GM23338 (cell line): ENCODE data around the gene UBR2. TPM values are rescaled to one million over a fixed set of nuclear protein-coding genes. Genes with fewer than 3 reads are reported as not detected.

Source experiments
- ATAC-seq: fragments of 200-7000 bp; cut with Tn5 transposase; 3 replicates; pipeline ENCODE4 v1.9.1; 2020
- DNase-seq: peaks from one replicate; pipeline ENCODE4 v3.0.0-alpha.2; 2015; ENCODE audit warnings: low spot score
- H2AFZ ChIP-seq: fragments of 200-600 bp; sonication (generic); 2 replicates; pipeline ENCODE4 v1.8.0; 2016; ENCODE audit warnings: antibody characterized with exemption, mild to moderate bottlenecking, moderate library complexity
- H3F3A ChIP-seq: fragments of 200-600 bp; sonication (generic); replicated peaks from 2 replicates; pipeline ENCODE4 v1.8.0; 2017; ENCODE audit warnings: antibody characterized with exemption, mixed run types, low read depth
- H3K27ac ChIP-seq: fragments of 200-600 bp; sonication (generic); 2 replicates; pipeline ENCODE4 v1.6.1; 2016; ENCODE audit warnings: low read depth
- H3K27me3 ChIP-seq: fragments of 200-600 bp; sonication (generic); 2 replicates; pipeline ENCODE4 v1.8.0; 2016; ENCODE audit warnings: mild to moderate bottlenecking, mixed run types, moderate library complexity; ENCODE audit not compliant: insufficient read depth
- H3K36me3 ChIP-seq: fragments of 200-600 bp; sonication (generic); 2 replicates; pipeline ENCODE4 v1.8.0; 2016; ENCODE audit warnings: mild to moderate bottlenecking; ENCODE audit not compliant: insufficient read depth
- H3K4me1 ChIP-seq: fragments of 200-600 bp; sonication (generic); 2 replicates; pipeline ENCODE4 v1.8.0; 2016; ENCODE audit warnings: mild to moderate bottlenecking, moderate library complexity; ENCODE audit not compliant: insufficient read depth
- H3K4me2 ChIP-seq: fragments of 200-600 bp; sonication (generic); 2 replicates; pipeline ENCODE4 v1.7.1; 2017; ENCODE audit warnings: mixed run types
- H3K4me3 ChIP-seq: fragments of 200-600 bp; sonication (generic); 2 replicates; pipeline ENCODE4 v1.6.1; 2016; ENCODE audit warnings: mixed run types
- H3K79me2 ChIP-seq: fragments of 200-600 bp; sonication (generic); replicated peaks from 2 replicates; pipeline ENCODE4 v1.8.0; 2017; ENCODE audit warnings: mild to moderate bottlenecking; ENCODE audit not compliant: insufficient read depth
- H3K9me2 ChIP-seq: fragments of 200-600 bp; sonication (generic); 2 replicates; pipeline ENCODE4 v1.8.0; 2017; ENCODE audit not compliant: insufficient read depth
- H4K20me1 ChIP-seq: fragments of 200-600 bp; sonication (generic); replicated peaks from 2 replicates; pipeline ENCODE4 v1.8.0; 2017; ENCODE audit warnings: mild to moderate bottlenecking; ENCODE audit not compliant: insufficient read depth
- H3K27ac Mint-ChIP-seq: 2 replicates; pipeline ENCODE4 v1.8.0; 2020; ENCODE audit warnings: inconsistent platforms, mild to moderate bottlenecking, moderate library complexity, mixed read lengths
- H3K27me3 Mint-ChIP-seq: 3 replicates; pipeline ENCODE4 v1.8.0; 2022; ENCODE audit warnings: low read depth, mild to moderate bottlenecking, moderate library complexity, mixed read lengths, inconsistent platforms; ENCODE audit not compliant: insufficient read depth, poor library complexity
- H3K36me3 Mint-ChIP-seq: 3 replicates; pipeline ENCODE4 v1.8.0; 2021; ENCODE audit warnings: low read depth, mild to moderate bottlenecking, inconsistent platforms, moderate library complexity, mixed read lengths
- H3K4me1 Mint-ChIP-seq: 3 replicates; pipeline ENCODE4 v1.8.0; 2020; ENCODE audit warnings: mild to moderate bottlenecking, inconsistent platforms, mixed read lengths
- H3K4me3 Mint-ChIP-seq: 3 replicates; pipeline ENCODE4 v1.8.0; 2021; ENCODE audit warnings: moderate library complexity, mild to moderate bottlenecking, inconsistent platforms, mixed read lengths
- H3K9me3 Mint-ChIP-seq: 3 replicates; pipeline ENCODE4 v1.8.0; 2020; ENCODE audit warnings: moderate library complexity, mild to moderate bottlenecking, inconsistent platforms, mixed read lengths
- CREB1 ChIP-seq: fragments of 250-450 bp; sonication (Bioruptor Pico); IDR thresholded peaks from 2 replicates; pipeline ENCODE4 v1.5.0; 2020; ENCODE audit warnings: low read depth, mild to moderate bottlenecking, moderate library complexity
- ETS1 ChIP-seq: IDR thresholded peaks from 2 replicates; pipeline ENCODE4 v1.6.1; 2016; ENCODE audit warnings: antibody characterized with exemption
- EZH2 ChIP-seq: fragments of 200-600 bp; sonication (generic); IDR thresholded peaks from one replicate; pipeline ENCODE4 v1.8.0; 2017; ENCODE audit warnings: antibody characterized with exemption, mild to moderate bottlenecking, low read depth; ENCODE audit not compliant: unreplicated experiment
- EZH2phosphoT487 ChIP-seq: fragments of 200-600 bp; sonication (generic); IDR thresholded peaks from one replicate; pipeline ENCODE4 v1.8.1; 2018; ENCODE audit warnings: antibody characterized with exemption; ENCODE audit not compliant: unreplicated experiment
- JUNB ChIP-seq: IDR thresholded peaks from one replicate; pipeline ENCODE4 v1.6.1; 2016; ENCODE audit warnings: antibody characterized with exemption; ENCODE audit not compliant: unreplicated experiment
- NANOG ChIP-seq: IDR thresholded peaks from 2 replicates; pipeline ENCODE4 v1.6.1; 2016; ENCODE audit warnings: antibody characterized with exemption, borderline replicate concordance
- POLR2AphosphoS5 ChIP-seq: IDR thresholded peaks from 2 replicates; pipeline ENCODE4 v1.6.1; 2016; ENCODE audit warnings: antibody characterized with exemption, low read depth
- STAT1 ChIP-seq: IDR thresholded peaks from one replicate; pipeline ENCODE4 v1.6.1; 2016; ENCODE audit warnings: antibody characterized with exemption; ENCODE audit not compliant: unreplicated experiment
- ZNF114 ChIP-seq: fragments of 250-450 bp; sonication (Bioruptor Pico); IDR thresholded peaks from 2 replicates; pipeline ENCODE4 v1.5.0; 2020; ENCODE audit warnings: mild to moderate bottlenecking, moderate library complexity
- ZNF331 ChIP-seq: fragments of 250-450 bp; sonication (Bioruptor Pico); IDR thresholded peaks from 2 replicates; pipeline ENCODE4 v1.5.0; 2020; ENCODE audit warnings: low read depth, mild to moderate bottlenecking, moderate library complexity
- polyA plus RNA-seq: library from polyadenylated mRNA; unstranded; fragments of >200 nt; fragmentation: Nextera tagmentation; extraction: Ambion mirVana; gene quantifications from 2 replicates; pipeline ENCODE4 v1.2.1, GENCODE V29; 2016
- total RNA-seq: library from RNA; depleted of rRNA; stranded (reverse); fragments of >200 nt; shearing (Covaris generic); gene quantifications from 2 replicates; pipeline ENCODE4 v1.2.3, GENCODE V29; 2014
- TF ChIP-seq, protein P1 (sequence below): IDR thresholded peaks from one replicate; pipeline ENCODE4 v1.6.1; 2018; ENCODE audit warnings: antibody characterized with exemption; ENCODE audit not compliant: unreplicated experiment

The UBR2 gene
- total and polyA plus RNA-seq, 2 experiments from 2014 or later: 6.7 to 21.2 TPM

DNA sequence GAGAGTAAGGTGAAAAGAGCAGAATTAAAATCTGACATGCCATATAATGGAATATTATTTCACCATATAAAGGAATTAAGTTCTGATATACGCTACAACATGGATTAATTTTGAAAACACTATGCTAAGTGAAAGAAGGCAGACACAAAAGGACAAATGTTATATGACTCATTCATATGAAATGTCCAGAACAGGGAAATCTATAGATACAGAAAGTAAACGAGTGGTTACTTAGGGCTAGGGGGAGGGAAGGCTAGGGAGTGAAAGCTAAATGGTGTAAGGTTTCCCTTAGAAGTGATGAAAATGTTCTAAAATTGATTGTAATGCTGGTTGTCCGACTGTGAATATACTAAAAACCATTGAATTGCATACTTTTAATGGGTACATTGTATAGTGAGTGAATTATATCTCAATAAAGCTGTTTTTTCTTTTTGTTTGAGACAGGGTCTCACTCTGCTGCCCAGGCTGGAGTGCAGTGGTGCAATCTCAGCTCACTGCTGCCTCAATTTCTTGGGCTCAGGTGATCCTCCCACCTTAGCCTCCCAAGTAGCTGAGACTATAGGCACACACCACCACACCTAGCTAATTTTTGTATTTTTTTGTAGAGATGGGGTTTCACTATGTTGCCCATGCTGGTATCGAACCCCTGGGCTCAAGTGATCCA lies 150.4 kb downstream of the UBR2 start:
- Mint-ChIP-seq H3K9me3 (peaks cover 12% of the 10 kb centered on the region), H3K27ac (no peak overlapping the region), H3K4me1 (peaks cover 5% of the 10 kb centered on the region; the same call in 2 of the 3 replicates), H3K27me3 (no peaks in the 10 kb centered on the region), H3K4me3 (no peak overlapping the region), H3K36me3 (peaks cover 3% of the 10 kb centered on the region; the same call in 1 of the 3 replicates)
- Histone ChIP-seq H3K9me2 (no peaks in the 10 kb centered on the region), H3F3A (no peaks in the 10 kb centered on the region), H3K4me1 (no peaks in the 10 kb centered on the region; the same call in 1 of the 2 replicates), H3K4me3 (no peak overlapping the region), H3K27me3 (no peaks in the 10 kb centered on the region), H3K4me2 (no peak overlapping the region), H3K36me3 (no peaks in the 10 kb centered on the region), H3K79me2 (no peaks in the 10 kb centered on the region), H2AFZ (no peak overlapping the region), H3K27ac (no peak overlapping the region), H4K20me1 (no peaks in the 10 kb centered on the region)
- DNase-seq (no peak), ATAC-seq (no peak)
- TF ChIP-seq EZH2phosphoT487 (no peak), CREB1 (CRISPR knock-in tag) (no peak), ZNF114 (no peak), STAT1 (no peak)

GRCh38 chr6:42715871-42716270 lies 152.0 kb downstream of the UBR2 start:
- no peaks in the 10 kb centered on the region; the same call in 1 of the 2 replicates for H3F3A ChIP-seq
- H4K20me1 ChIP-seq: no peaks in the 10 kb centered on the region
- Mint-ChIP-seq H3K9me3 (peaks cover 12% of the 10 kb centered on the region), H3K27me3 (peaks cover 6% of the 10 kb centered on the region), H3K27ac (no peak overlapping the region), H3K4me3 (no peak overlapping the region), H3K36me3 (peaks cover 3% of the 10 kb centered on the region; the same call in 1 of the 3 replicates), H3K4me1 (no peaks in the 10 kb centered on the region)
- no peaks in the 10 kb centered on the region for H3K9me2 ChIP-seq
- H2AFZ ChIP-seq: peak overlapping the region; percentile 76
- no peak overlapping the region for H3K4me3 ChIP-seq
- H3K79me2 ChIP-seq: no peaks in the 10 kb centered on the region
- H3K4me2 ChIP-seq: no peak overlapping the region
- DNase-seq (no peak), ATAC-seq (peak; percentile 29; the same call in 2 of the 3 replicates)
- H3K4me1 ChIP-seq: no peaks in the 10 kb centered on the region
- no peaks in the 10 kb centered on the region for H3K27me3 ChIP-seq
- H3K27ac ChIP-seq: no peak overlapping the region
- no peaks in the 10 kb centered on the region for H3K36me3 ChIP-seq
- TF ChIP-seq ETS1 (no peak), POLR2AphosphoS5 (no peak), EZH2phosphoT487 (no peak), EZH2 (no peak), JUNB (no peak), ZNF331 (CRISPR knock-in tag) (no peak), NANOG (no peak), CREB1 (CRISPR knock-in tag) (no peak), STAT1 (no peak)
- TF ChIP-seq, protein P1, sequence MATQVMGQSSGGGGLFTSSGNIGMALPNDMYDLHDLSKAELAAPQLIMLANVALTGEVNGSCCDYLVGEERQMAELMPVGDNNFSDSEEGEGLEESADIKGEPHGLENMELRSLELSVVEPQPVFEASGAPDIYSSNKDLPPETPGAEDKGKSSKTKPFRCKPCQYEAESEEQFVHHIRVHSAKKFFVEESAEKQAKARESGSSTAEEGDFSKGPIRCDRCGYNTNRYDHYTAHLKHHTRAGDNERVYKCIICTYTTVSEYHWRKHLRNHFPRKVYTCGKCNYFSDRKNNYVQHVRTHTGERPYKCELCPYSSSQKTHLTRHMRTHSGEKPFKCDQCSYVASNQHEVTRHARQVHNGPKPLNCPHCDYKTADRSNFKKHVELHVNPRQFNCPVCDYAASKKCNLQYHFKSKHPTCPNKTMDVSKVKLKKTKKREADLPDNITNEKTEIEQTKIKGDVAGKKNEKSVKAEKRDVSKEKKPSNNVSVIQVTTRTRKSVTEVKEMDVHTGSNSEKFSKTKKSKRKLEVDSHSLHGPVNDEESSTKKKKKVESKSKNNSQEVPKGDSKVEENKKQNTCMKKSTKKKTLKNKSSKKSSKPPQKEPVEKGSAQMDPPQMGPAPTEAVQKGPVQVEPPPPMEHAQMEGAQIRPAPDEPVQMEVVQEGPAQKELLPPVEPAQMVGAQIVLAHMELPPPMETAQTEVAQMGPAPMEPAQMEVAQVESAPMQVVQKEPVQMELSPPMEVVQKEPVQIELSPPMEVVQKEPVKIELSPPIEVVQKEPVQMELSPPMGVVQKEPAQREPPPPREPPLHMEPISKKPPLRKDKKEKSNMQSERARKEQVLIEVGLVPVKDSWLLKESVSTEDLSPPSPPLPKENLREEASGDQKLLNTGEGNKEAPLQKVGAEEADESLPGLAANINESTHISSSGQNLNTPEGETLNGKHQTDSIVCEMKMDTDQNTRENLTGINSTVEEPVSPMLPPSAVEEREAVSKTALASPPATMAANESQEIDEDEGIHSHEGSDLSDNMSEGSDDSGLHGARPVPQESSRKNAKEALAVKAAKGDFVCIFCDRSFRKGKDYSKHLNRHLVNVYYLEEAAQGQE: no peak
